ENCODE data around the gene OSR1.

DNA sequence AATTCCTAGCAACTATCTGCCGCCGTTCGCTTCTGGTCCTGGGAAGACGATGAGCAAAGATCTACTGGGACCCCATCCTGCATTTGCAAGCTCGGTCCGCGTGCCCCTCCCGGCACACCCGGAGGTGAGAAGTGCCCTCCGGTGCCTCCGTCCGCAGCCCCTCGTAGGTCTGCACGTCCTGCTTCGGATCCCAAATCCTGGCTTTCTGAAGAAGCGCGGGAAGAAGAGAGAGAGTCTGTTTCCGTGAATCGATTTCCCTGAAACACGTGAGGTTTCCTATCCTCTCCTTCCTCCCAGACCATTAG, 5.0 kb upstream of the OSR1 start:
- TF ChIP-seq EP300 (IDR thresholded peaks at IDR 0.05; ENCODE audit: low read depth), result no peak
- no peak for TF ChIP-seq POLR2A (IDR thresholded peaks at IDR 0.05)

Data from transverse colon (tissue), 1 donor.